NCI-H1092 treated with DMSO at 0.1 percent for 48 hours (cell line): ENCODE measurements around the gene OLFM2.
"Not testable (repeated sequence)": the region's sequence is repeated elsewhere in the genome, so short reads cannot be mapped to it uniquely, and the experiment has no call there.

ENCODE experiments used
- DNase-seq: peaks from one replicate; lab custom pipeline; 2025; lab: John Stamatoyannopoulos, UW

Gene OLFM2

GRCh38 chr19:9941671-9942070 lies 5.4 kb upstream of the OLFM2 start:
- DNase-seq: no peak

GRCh38 chr19:9941231-9941630 lies 4.9 kb upstream of the OLFM2 start:
- DNase-seq: no peak

- DNase-seq: no peak
Observed at GRCh38 chr19:9940778-9941177, 4.5 kb upstream of the OLFM2 start.

GRCh38 chr19:9939301-9939913 lies 3.1 kb upstream of the OLFM2 start:
- no peak for DNase-seq

- no peak for DNase-seq
Observed at GRCh38 chr19:9937001-9937411, 691 bp upstream of the OLFM2 start.

GRCh38 chr19:9935506-9936325 lies 599 bp downstream of the OLFM2 start:
- DNase-seq: no peak

- DNase-seq: no peak
Observed at GRCh38 chr19:9934132-9934950, 2.0 kb downstream of the OLFM2 start.

- no peak for DNase-seq
Observed at GRCh38 chr19:9932835-9933234, 3.5 kb downstream of the OLFM2 start.

GRCh38 chr19:9931629-9932028 lies 4.7 kb downstream of the OLFM2 start:
- DNase-seq: no peak

GRCh38 chr19:9923440-9923839 lies 12.9 kb downstream of the OLFM2 start:
- no peak for DNase-seq

- DNase-seq: not testable (repeated sequence)
Observed at GRCh38 chr19:9922782-9923379, 13.4 kb downstream of the OLFM2 start.

GRCh38 chr19:9917321-9917720 lies 19.0 kb downstream of the OLFM2 start:
- peak; percentile 25 for DNase-seq

GRCh38 chr19:9916719-9917118 lies 19.6 kb downstream of the OLFM2 start:
- no peak for DNase-seq

GRCh38 chr19:9914315-9915207 lies 21.8 kb downstream of the OLFM2 start:
- peak; percentile 73 for DNase-seq

GRCh38 chr19:9914001-9914314 lies 22.4 kb downstream of the OLFM2 start:
- no peak for DNase-seq

GRCh38 chr19:9913237-9914000 lies 22.9 kb downstream of the OLFM2 start:
- DNase-seq: no peak

- no peak for DNase-seq
Observed at GRCh38 chr19:9912551-9913236, 23.6 kb downstream of the OLFM2 start.

- no peak for DNase-seq
Observed at GRCh38 chr19:9911524-9912185, 24.7 kb downstream of the OLFM2 start.

GRCh38 chr19:9910625-9911024 lies 25.7 kb downstream of the OLFM2 start:
- no peak for DNase-seq

GRCh38 chr19:9909251-9909650 lies 27.1 kb downstream of the OLFM2 start:
- DNase-seq: no peak
